GM23338 (cell line): ENCODE data around the gene TMEM151B. TPM values are rescaled to one million over a fixed set of nuclear protein-coding genes. Genes with fewer than 3 reads are reported as not detected.

Experiments
- ATAC-seq: fragments of 200-7000 bp; cut with Tn5 transposase; 3 replicates; pipeline ENCODE4 v1.9.1; 2020
- DNase-seq: peaks from one replicate; pipeline ENCODE4 v3.0.0-alpha.2; 2015; ENCODE audit warnings: low spot score
- H2AFZ ChIP-seq: fragments of 200-600 bp; sonication (generic); 2 replicates; pipeline ENCODE4 v1.8.0; 2016; ENCODE audit warnings: antibody characterized with exemption, mild to moderate bottlenecking, moderate library complexity
- H3F3A ChIP-seq: fragments of 200-600 bp; sonication (generic); replicated peaks from 2 replicates; pipeline ENCODE4 v1.8.0; 2017; ENCODE audit warnings: antibody characterized with exemption, mixed run types, low read depth
- H3K27ac ChIP-seq: fragments of 200-600 bp; sonication (generic); 2 replicates; pipeline ENCODE4 v1.6.1; 2016; ENCODE audit warnings: low read depth
- H3K27me3 ChIP-seq: fragments of 200-600 bp; sonication (generic); 2 replicates; pipeline ENCODE4 v1.8.0; 2016; ENCODE audit warnings: mild to moderate bottlenecking, mixed run types, moderate library complexity; ENCODE audit not compliant: insufficient read depth
- H3K36me3 ChIP-seq: fragments of 200-600 bp; sonication (generic); 2 replicates; pipeline ENCODE4 v1.8.0; 2016; ENCODE audit warnings: mild to moderate bottlenecking; ENCODE audit not compliant: insufficient read depth
- H3K4me1 ChIP-seq: fragments of 200-600 bp; sonication (generic); 2 replicates; pipeline ENCODE4 v1.8.0; 2016; ENCODE audit warnings: mild to moderate bottlenecking, moderate library complexity; ENCODE audit not compliant: insufficient read depth
- H3K4me2 ChIP-seq: fragments of 200-600 bp; sonication (generic); 2 replicates; pipeline ENCODE4 v1.7.1; 2017; ENCODE audit warnings: mixed run types
- H3K4me3 ChIP-seq: fragments of 200-600 bp; sonication (generic); 2 replicates; pipeline ENCODE4 v1.6.1; 2016; ENCODE audit warnings: mixed run types
- H3K79me2 ChIP-seq: fragments of 200-600 bp; sonication (generic); replicated peaks from 2 replicates; pipeline ENCODE4 v1.8.0; 2017; ENCODE audit warnings: mild to moderate bottlenecking; ENCODE audit not compliant: insufficient read depth
- H3K9me2 ChIP-seq: fragments of 200-600 bp; sonication (generic); 2 replicates; pipeline ENCODE4 v1.8.0; 2017; ENCODE audit not compliant: insufficient read depth
- H4K20me1 ChIP-seq: fragments of 200-600 bp; sonication (generic); replicated peaks from 2 replicates; pipeline ENCODE4 v1.8.0; 2017; ENCODE audit warnings: mild to moderate bottlenecking; ENCODE audit not compliant: insufficient read depth
- H3K27ac Mint-ChIP-seq: 2 replicates; pipeline ENCODE4 v1.8.0; 2020; ENCODE audit warnings: inconsistent platforms, mild to moderate bottlenecking, moderate library complexity, mixed read lengths
- H3K27me3 Mint-ChIP-seq: 3 replicates; pipeline ENCODE4 v1.8.0; 2022; ENCODE audit warnings: low read depth, mild to moderate bottlenecking, moderate library complexity, mixed read lengths, inconsistent platforms; ENCODE audit not compliant: insufficient read depth, poor library complexity
- H3K36me3 Mint-ChIP-seq: 3 replicates; pipeline ENCODE4 v1.8.0; 2021; ENCODE audit warnings: low read depth, mild to moderate bottlenecking, inconsistent platforms, moderate library complexity, mixed read lengths
- H3K4me1 Mint-ChIP-seq: 3 replicates; pipeline ENCODE4 v1.8.0; 2020; ENCODE audit warnings: mild to moderate bottlenecking, inconsistent platforms, mixed read lengths
- H3K4me3 Mint-ChIP-seq: 3 replicates; pipeline ENCODE4 v1.8.0; 2021; ENCODE audit warnings: moderate library complexity, mild to moderate bottlenecking, inconsistent platforms, mixed read lengths
- H3K9me3 Mint-ChIP-seq: 3 replicates; pipeline ENCODE4 v1.8.0; 2020; ENCODE audit warnings: moderate library complexity, mild to moderate bottlenecking, inconsistent platforms, mixed read lengths
- CREB1 ChIP-seq: fragments of 250-450 bp; sonication (Bioruptor Pico); IDR thresholded peaks from 2 replicates; pipeline ENCODE4 v1.5.0; 2020; ENCODE audit warnings: low read depth, mild to moderate bottlenecking, moderate library complexity
- CTCF ChIP-seq, 2 experiments: fragments of 200-600 bp in 1 of 2; sonication (generic) in 1 of 2; conservative IDR thresholded peaks; 2 replicates each; pipeline versions ENCODE4 v1.5.1 to v1.6.1; 2016 to 2017; ENCODE audit warnings: antibody characterized with exemption in 2 of 2, low read depth in 2 of 2, mild to moderate bottlenecking in 2 of 2, moderate library complexity in 1 of 2
- ETS1 ChIP-seq: IDR thresholded peaks from 2 replicates; pipeline ENCODE4 v1.6.1; 2016; ENCODE audit warnings: antibody characterized with exemption
- EZH2 ChIP-seq: fragments of 200-600 bp; sonication (generic); IDR thresholded peaks from one replicate; pipeline ENCODE4 v1.8.0; 2017; ENCODE audit warnings: antibody characterized with exemption, mild to moderate bottlenecking, low read depth; ENCODE audit not compliant: unreplicated experiment
- EZH2phosphoT487 ChIP-seq: fragments of 200-600 bp; sonication (generic); IDR thresholded peaks from one replicate; pipeline ENCODE4 v1.8.1; 2018; ENCODE audit warnings: antibody characterized with exemption; ENCODE audit not compliant: unreplicated experiment
- JUNB ChIP-seq: IDR thresholded peaks from one replicate; pipeline ENCODE4 v1.6.1; 2016; ENCODE audit warnings: antibody characterized with exemption; ENCODE audit not compliant: unreplicated experiment
- NANOG ChIP-seq: IDR thresholded peaks from 2 replicates; pipeline ENCODE4 v1.6.1; 2016; ENCODE audit warnings: antibody characterized with exemption, borderline replicate concordance
- POLR2AphosphoS5 ChIP-seq: IDR thresholded peaks from 2 replicates; pipeline ENCODE4 v1.6.1; 2016; ENCODE audit warnings: antibody characterized with exemption, low read depth
- REST ChIP-seq: IDR thresholded peaks from one replicate; pipeline ENCODE4 v1.6.1; 2018; ENCODE audit warnings: antibody characterized with exemption; ENCODE audit not compliant: unreplicated experiment
- STAT1 ChIP-seq: IDR thresholded peaks from one replicate; pipeline ENCODE4 v1.6.1; 2016; ENCODE audit warnings: antibody characterized with exemption; ENCODE audit not compliant: unreplicated experiment
- ZNF114 ChIP-seq: fragments of 250-450 bp; sonication (Bioruptor Pico); IDR thresholded peaks from 2 replicates; pipeline ENCODE4 v1.5.0; 2020; ENCODE audit warnings: mild to moderate bottlenecking, moderate library complexity
- ZNF331 ChIP-seq: fragments of 250-450 bp; sonication (Bioruptor Pico); IDR thresholded peaks from 2 replicates; pipeline ENCODE4 v1.5.0; 2020; ENCODE audit warnings: low read depth, mild to moderate bottlenecking, moderate library complexity
- ZNF462 ChIP-seq: fragments of 250-450 bp; sonication (Bioruptor Pico); IDR thresholded peaks from 2 replicates; pipeline ENCODE4 v1.5.0; 2020; ENCODE audit warnings: mild to moderate bottlenecking, moderate library complexity
- polyA plus RNA-seq: library from polyadenylated mRNA; unstranded; fragments of >200 nt; fragmentation: Nextera tagmentation; extraction: Ambion mirVana; gene quantifications from 2 replicates; pipeline ENCODE4 v1.2.1, GENCODE V29; 2016
- total RNA-seq: library from RNA; depleted of rRNA; stranded (reverse); fragments of >200 nt; shearing (Covaris generic); gene quantifications from 2 replicates; pipeline ENCODE4 v1.2.3, GENCODE V29; 2014

TMEM151B gene
- total and polyA plus RNA-seq, 2 experiments from 2014 or later: 0.91 to 14.6 TPM

GRCh38 chr6:44302856-44303255 is 32.6 kb downstream of the TMEM151B start:
- no peak overlapping the region for H3K27ac Mint-ChIP-seq

More at GRCh38 chr6:44302856-44303255, 32.6 kb downstream of the TMEM151B start:
- H3K36me3 ChIP-seq: peaks cover 7% of the 10 kb centered on the region; the same call in 1 of the 2 replicates
- Mint-ChIP-seq H3K36me3 (peaks cover 73% of the 10 kb centered on the region), H3K4me1 (peaks cover 6% of the 10 kb centered on the region; the same call in 1 of the 3 replicates), H3K4me3 (no peak overlapping the region), H3K27me3 (peaks cover 17% of the 10 kb centered on the region), H3K9me3 (no peaks in the 10 kb centered on the region)
- ATAC-seq (no peak), DNase-seq (no peak)
- no peak overlapping the region for H3K4me2 ChIP-seq
- no peak overlapping the region for H3K4me3 ChIP-seq
- no peak overlapping the region for H3K27ac ChIP-seq
- no peaks in the 10 kb centered on the region for H3K9me2 ChIP-seq
- H3K79me2 ChIP-seq: no peaks in the 10 kb centered on the region
- peaks cover 9% of the 10 kb centered on the region; the same call in 1 of the 2 replicates for H3K27me3 ChIP-seq
- no peaks in the 10 kb centered on the region; the same call in 1 of the 2 replicates for H3K4me1 ChIP-seq
- TF ChIP-seq ETS1: no peak
- no peak for TF ChIP-seq CTCF (conservative IDR thresholded peaks at IDR 0.05; ENCODE audit: low read depth in 2 of 2)
- no peak for TF ChIP-seq ZNF114
- no peak for TF ChIP-seq JUNB
- no peak for TF ChIP-seq ZNF331
- TF ChIP-seq REST: no peak
- TF ChIP-seq STAT1: no peak
- no peak for TF ChIP-seq EZH2
- no peak for TF ChIP-seq NANOG
- TF ChIP-seq POLR2AphosphoS5: no peak
- no peak for TF ChIP-seq EZH2phosphoT487
- no peak for TF ChIP-seq CREB1 (CRISPR knock-in tag)
- no peak for TF ChIP-seq ZNF462
- 0 out of 2 replicates have a peak, but pooled peaks cover 3% of the 10 kb centered on the region for H4K20me1 ChIP-seq
- no peak overlapping the region for H2AFZ ChIP-seq
- peaks cover 14% of the 10 kb centered on the region; the same call in 1 of the 2 replicates for H3F3A ChIP-seq
